Fibroblast of the aortic adventitia (primary cell): ENCODE results near the gene FSD2. TPM values are rescaled to one million over a fixed set of nuclear protein-coding genes. Genes with fewer than 3 reads are reported as not detected.

ENCODE experiments used
- DNase-seq: peaks from one replicate; pipeline ENCODE4 v3.0.0-alpha.2; 2010; ENCODE audit warnings: low read depth
- H3K4me3 ChIP-seq: 2 replicates; pipeline ENCODE4 v1.5.1; 2011; ENCODE audit warnings: low read depth, mild to moderate bottlenecking, control low read depth, low read length, moderate library complexity
- total RNA-seq: library from RNA; depleted of rRNA; stranded (reverse); fragments of >200 nt; gene quantifications from 2 replicates; pipeline ENCODE4 v1.2.3, GENCODE V29; 2012; ENCODE audit warnings: low replicate concordance
- TF ChIP-seq, protein P1 (sequence below): IDR thresholded peaks from 2 replicates; pipeline ENCODE4 v1.5.1; 2011; ENCODE audit warnings: mild to moderate bottlenecking, low read length, control low read depth, inconsistent platforms; ENCODE audit not compliant: insufficient read depth

The FSD2 gene
- total RNA-seq, 1 donor: not detected

DNA sequence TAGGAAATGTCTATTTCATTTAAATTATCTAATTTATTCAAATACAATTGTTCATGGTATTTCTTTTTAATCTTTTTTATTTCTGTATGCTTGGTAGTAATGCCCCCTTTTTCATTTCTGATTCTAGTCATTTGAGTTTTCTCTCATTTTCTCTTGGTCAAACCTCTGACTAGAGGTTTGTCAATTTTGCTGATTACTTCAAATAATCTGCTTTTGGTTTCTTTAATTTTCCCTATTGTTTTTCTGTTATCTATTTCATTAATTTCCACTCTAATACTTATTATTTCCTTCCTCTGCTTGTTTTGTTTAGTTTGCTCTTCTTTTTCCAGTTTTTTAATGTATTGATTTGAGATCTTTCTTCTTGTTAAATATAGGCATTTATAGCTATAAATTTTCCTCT is 12.1 kb downstream of the FSD2 start:
- DNase-seq: no peak
- H3K4me3 ChIP-seq: no peak overlapping the region
- TF ChIP-seq, protein P1, sequence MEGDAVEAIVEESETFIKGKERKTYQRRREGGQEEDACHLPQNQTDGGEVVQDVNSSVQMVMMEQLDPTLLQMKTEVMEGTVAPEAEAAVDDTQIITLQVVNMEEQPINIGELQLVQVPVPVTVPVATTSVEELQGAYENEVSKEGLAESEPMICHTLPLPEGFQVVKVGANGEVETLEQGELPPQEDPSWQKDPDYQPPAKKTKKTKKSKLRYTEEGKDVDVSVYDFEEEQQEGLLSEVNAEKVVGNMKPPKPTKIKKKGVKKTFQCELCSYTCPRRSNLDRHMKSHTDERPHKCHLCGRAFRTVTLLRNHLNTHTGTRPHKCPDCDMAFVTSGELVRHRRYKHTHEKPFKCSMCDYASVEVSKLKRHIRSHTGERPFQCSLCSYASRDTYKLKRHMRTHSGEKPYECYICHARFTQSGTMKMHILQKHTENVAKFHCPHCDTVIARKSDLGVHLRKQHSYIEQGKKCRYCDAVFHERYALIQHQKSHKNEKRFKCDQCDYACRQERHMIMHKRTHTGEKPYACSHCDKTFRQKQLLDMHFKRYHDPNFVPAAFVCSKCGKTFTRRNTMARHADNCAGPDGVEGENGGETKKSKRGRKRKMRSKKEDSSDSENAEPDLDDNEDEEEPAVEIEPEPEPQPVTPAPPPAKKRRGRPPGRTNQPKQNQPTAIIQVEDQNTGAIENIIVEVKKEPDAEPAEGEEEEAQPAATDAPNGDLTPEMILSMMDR: no peak

DNA sequence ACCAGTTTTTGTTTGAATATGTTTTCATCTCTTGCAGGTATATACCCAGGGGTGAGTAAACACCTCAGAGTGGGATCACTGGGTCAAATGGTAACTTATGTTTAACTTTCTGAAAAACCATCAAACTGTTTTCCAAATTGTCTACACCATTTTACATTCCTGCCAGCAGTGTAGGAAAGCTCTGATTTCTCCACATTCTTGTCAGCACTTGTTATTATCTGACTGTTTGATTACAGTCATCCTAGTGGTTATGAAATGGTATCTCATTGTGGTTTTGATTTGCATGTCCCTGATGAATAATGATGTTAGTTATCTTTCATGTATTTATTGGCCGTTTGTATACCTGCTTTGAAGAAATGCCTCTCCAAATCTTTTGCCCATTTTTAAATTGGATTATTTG is 13.8 kb downstream of the FSD2 start:
- no peak overlapping the region for H3K4me3 ChIP-seq
- no peak for DNase-seq
- TF ChIP-seq, protein P1: no peak

DNA sequence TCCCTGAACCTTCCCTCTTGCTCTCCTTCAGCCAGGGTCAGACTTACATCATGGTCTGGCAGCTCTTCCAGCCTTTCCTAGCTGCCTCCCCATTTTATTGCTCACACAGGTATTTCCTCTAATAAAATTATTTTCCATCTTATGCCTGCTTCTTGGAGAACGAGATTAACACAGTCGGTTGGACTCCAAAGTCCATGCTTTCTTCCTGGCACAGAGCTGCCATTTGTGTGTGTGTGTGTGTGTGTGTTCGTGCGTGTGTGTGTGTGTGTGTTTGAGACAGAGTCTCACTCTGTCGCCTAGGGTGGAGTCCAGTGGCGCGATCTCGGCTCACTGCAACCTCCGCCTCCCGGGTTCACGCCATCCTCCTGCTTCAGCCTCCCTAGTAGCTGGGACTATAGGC is 15.5 kb downstream of the FSD2 start:
- no peak overlapping the region for H3K4me3 ChIP-seq
- TF ChIP-seq, protein P1: no peak
- DNase-seq: no peak

DNA sequence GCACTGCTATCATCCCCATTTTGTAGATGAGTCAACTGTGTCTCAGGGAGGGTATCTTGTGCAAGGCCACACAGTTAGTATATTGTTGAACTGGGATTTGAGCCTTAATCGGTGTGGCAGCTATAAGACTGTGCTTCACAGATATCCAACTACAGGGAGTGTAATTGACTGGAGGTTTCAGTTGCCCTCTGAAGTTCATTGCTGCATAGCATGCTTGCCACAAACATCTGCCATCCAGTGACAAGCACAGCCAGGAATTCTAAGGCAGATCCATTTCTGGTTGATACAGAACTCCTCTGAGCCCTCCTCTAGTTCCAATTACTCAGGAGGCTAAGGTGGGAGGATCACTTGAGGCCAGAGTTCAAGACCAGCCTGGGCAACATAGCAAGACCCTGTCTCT is 16.4 kb downstream of the FSD2 start:
- no peak for DNase-seq
- no peak overlapping the region for H3K4me3 ChIP-seq
- TF ChIP-seq, protein P1: no peak

DNA sequence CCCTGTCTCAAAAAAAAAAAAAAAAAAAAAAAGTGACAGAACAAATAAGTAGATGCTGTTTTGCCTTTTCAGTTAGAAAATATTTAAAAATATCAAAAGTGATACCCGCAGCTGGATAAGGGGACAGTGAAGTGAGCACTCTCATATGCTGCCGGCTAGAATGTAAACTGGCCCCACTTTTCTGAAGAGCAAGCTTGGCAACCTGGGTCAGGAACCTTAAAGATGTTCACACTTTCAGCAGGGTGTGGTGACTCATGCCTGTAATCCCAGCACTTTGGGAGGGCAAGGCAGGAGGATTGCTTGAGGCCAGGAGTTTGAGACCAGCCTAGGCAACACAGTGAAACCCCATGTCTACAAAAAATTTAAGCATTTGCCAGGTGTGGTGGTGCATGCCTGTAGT is 17.4 kb downstream of the FSD2 start:
- no peak overlapping the region for H3K4me3 ChIP-seq
- DNase-seq: no peak
- TF ChIP-seq, protein P1: no peak

DNA sequence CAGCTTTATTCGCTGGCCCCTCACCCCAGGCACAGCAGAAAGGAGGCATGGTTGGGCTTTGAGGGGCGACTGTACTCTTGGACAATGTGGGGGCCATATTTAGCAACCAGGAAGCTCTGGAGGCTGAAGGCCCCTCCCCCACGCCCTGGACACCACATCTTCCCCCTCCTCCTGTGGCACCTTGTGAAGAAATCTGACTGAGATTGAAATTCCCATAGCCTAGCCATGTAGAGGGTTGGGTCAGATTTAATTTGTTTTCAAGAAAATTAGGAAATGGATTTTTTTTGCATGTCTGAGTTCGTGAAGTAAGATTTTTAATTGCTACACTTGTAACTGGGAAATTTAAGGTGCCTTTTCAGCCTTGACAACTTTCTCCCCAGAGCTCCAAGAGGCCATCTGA is 24.5 kb downstream of the FSD2 start:
- no peak overlapping the region for H3K4me3 ChIP-seq
- DNase-seq: no peak
- TF ChIP-seq, protein P1: no peak

DNA sequence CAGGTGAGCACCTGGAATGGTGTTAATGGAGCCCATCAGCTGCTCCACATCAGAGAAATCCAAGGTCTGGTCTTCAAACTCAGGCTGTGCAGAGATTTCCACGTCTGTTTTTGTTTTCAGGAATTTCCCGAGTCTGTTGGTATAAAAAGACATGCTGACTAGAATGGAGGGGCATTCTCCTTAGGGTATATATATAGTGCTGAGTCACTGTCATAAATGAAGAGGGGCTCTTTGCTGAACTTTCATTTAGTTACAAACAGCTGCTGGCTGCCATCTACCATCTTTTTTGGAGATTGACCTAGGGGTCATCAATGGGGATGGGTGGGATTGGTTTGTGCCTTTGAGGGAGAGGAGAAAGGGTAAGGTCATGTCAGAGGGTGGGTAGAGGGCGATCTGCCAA is 27.1 kb downstream of the FSD2 start:
- TF ChIP-seq, protein P1: no peak
- no peak overlapping the region for H3K4me3 ChIP-seq
- DNase-seq: no peak
